Tibial nerve (tissue), 4 donors: ENCODE data around the gene ARL8A. TPM values are rescaled to one million over a fixed set of nuclear protein-coding genes. Genes with fewer than 3 reads are reported as not detected.

Experiments
- DNase-seq, 2 donors: peaks; one replicate each; pipeline ENCODE4 v3.0.0-alpha.2; 2019; ENCODE audit warnings: low spot score in 2 of 2
- H3K27ac ChIP-seq, 4 donors: fragments of 200-600 bp; sonication (generic) in 3 of 4; one replicate each; pipeline ENCODE4 v1.5.1; 2017 to 2019; ENCODE audit warnings: mild to moderate bottlenecking in 1 of 4
- H3K27me3 ChIP-seq, 2 donors: fragments of 200-600 bp; sonication (generic) in 1 of 2; one replicate each; pipeline versions ENCODE4 v1.5.1 to v1.6.0; 2017 to 2019
- H3K36me3 ChIP-seq, 3 donors: fragments of 200-600 bp; sonication (generic); one replicate each; pipeline ENCODE4 v1.5.1; 2018 to 2019
- H3K4me1 ChIP-seq, 4 donors: fragments of 200-600 bp; sonication (generic) in 3 of 4; one replicate each; pipeline ENCODE4 v1.5.1; 2017 to 2019
- H3K4me3 ChIP-seq, 4 donors: fragments of 200-600 bp; sonication (generic) in 3 of 4; one replicate each; pipeline ENCODE4 v1.5.1; 2017 to 2019; ENCODE audit warnings: mild to moderate bottlenecking in 1 of 4, moderate library complexity in 1 of 4
- H3K9me3 ChIP-seq, 4 donors: fragments of 200-600 bp; sonication (generic) in 3 of 4; one replicate each; pipeline ENCODE4 v1.5.1; 2017 to 2019
- EP300 ChIP-seq, 2 donors: sonication (generic); formaldehyde crosslinking; IDR thresholded peaks; one replicate each; pipeline ENCODE4 v1.6.1; 2017; ENCODE audit warnings: antibody characterized with exemption in 2 of 2, mild to moderate bottlenecking in 1 of 2
- POLR2A ChIP-seq, 2 donors: fragments of 450-650 bp; IDR thresholded peaks; one replicate each; pipeline ENCODE4 v1.6.1; 2017; ENCODE audit warnings: antibody characterized with exemption in 2 of 2, mild to moderate bottlenecking in 2 of 2, moderate library complexity in 2 of 2
- WGBS, 2 donors: methylation state at CpG; one replicate each; pipeline ENCODE4 v1.1.5; 2018; 5-methylcytosine and 5-hydroxymethylcytosine counted together
- total RNA-seq, 4 donors: library from RNA; depleted of rRNA; stranded (reverse); fragments of >200 nt; gene quantifications; one replicate each; pipeline ENCODE4 v1.1.0, GENCODE V29; 2016
- TF ChIP-seq, protein P1 (sequence below), 5 experiments: fragments of 200-600 bp in 3 of 5; fragments of 450-650 bp in 2 of 5; sonication (generic) in 3 of 5; IDR thresholded peaks; one replicate each; pipeline ENCODE4 v1.5.1; 2016 to 2019; ENCODE audit warnings: antibody characterized with exemption in 5 of 5, mild to moderate bottlenecking in 3 of 5, moderate library complexity in 2 of 5

ARL8A gene
- total RNA-seq, 4 donors from 2014 or later: 35.0 to 64.5 (median 49.3) TPM

DNA sequence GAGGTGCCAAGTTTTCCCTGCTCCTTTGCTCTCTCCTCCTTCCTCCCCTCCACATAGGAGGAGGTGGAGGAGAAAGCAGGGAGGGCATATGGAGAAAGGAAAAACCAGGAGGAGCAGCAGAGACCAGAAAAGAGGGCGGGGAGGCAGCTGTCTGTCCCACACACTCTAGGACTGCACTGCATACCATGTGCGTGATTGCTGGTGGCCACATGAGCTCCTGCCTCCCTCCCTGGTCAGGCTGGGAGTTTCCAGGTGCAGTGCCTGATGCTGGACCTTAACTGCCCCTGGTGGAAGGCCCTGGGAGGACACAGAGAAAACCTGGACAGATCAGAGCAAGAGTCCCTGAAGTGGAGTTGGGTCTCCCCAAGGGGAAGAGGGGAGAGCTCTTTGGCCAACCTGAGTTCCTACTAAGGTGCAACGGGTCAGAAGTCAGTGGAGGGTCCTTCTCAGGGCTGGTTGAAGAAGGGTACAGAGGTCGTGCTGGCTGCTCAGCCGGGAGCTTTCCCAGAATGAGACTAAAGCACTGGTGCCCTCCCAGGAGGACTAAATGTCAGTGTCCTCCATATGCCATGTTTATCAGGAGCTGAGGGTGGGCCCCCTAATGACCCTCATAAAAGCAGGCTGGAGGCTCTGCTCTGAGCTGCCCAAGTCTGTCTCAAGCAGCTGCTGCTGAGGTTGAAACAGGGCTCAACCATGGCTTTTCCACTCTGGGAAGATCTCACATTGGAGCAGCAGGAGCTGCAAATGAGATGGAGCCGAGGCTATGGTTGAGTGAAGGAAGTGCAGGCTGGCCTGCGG, 45.6 kb upstream of the ARL8A start:
- H3K27ac ChIP-seq: no peak overlapping the region
- H3K27me3 ChIP-seq: peaks cover 0 to 25% of the 10 kb centered on the region in 2 donors
- no peaks in the 10 kb centered on the region for H3K36me3 ChIP-seq
- 70 to 82% methylated on average over 7 of the region's 7 CpGs for WGBS, 2 donors
- TF ChIP-seq EP300 (IDR thresholded peaks at IDR 0.05) (no peak), POLR2A (IDR thresholded peaks at IDR 0.05) (no peak)
- TF ChIP-seq, protein P1, sequence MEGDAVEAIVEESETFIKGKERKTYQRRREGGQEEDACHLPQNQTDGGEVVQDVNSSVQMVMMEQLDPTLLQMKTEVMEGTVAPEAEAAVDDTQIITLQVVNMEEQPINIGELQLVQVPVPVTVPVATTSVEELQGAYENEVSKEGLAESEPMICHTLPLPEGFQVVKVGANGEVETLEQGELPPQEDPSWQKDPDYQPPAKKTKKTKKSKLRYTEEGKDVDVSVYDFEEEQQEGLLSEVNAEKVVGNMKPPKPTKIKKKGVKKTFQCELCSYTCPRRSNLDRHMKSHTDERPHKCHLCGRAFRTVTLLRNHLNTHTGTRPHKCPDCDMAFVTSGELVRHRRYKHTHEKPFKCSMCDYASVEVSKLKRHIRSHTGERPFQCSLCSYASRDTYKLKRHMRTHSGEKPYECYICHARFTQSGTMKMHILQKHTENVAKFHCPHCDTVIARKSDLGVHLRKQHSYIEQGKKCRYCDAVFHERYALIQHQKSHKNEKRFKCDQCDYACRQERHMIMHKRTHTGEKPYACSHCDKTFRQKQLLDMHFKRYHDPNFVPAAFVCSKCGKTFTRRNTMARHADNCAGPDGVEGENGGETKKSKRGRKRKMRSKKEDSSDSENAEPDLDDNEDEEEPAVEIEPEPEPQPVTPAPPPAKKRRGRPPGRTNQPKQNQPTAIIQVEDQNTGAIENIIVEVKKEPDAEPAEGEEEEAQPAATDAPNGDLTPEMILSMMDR (IDR thresholded peaks at IDR 0.05): no peak
- no peaks in the 10 kb centered on the region for H3K9me3 ChIP-seq
- peaks cover 0 to 23% (median under 1%) of the 10 kb centered on the region in 4 donors for H3K4me1 ChIP-seq
- DNase-seq: no peak
- H3K4me3 ChIP-seq: no peak overlapping the region

DNA sequence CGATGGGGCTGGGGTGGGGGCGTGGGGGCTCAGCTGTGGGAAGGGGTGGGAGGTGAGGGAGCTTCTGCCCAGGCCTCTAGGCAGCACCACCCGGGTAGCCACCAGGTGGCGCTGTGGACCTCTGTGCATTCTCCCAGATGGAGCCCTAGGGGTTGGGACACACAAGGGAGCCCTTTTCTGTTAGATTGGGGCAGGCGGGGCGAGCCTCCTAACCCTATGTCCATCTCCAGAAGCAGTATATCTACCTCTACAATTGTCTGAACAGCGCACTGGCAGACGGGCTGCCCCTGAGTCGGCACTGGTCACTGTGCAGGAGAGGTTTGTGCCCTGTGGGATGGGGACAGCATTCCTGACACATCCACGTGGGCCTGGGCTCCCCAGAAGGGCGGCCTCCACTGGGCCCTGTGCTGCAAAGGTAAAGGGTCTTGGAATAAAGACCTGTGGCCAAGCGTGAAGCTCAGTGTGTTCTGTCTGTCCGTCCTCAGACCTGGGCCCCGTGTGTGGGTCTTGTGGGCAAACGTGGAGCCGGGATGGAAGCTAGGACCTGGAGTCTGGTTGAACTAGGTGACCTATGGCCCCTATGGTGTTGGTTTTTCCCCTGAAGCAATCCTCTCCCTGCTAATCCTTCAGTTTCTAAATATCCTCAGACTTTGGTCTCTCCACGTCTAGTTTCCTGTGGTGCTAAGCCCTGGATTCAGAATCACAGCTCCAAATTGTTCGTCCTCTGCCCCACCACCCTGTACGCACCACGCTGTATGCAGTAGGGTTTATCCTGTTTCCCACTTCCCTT, 44.7 kb upstream of the ARL8A start:
- 49 to 57% methylated on average over 19 to 20 of the region's 20 CpGs for WGBS, 2 donors
- Histone ChIP-seq H3K36me3 (no peaks in the 10 kb centered on the region), H3K9me3 (no peaks in the 10 kb centered on the region), H3K27me3 (peaks cover 0 to 16% of the 10 kb centered on the region in 2 donors), H3K4me1 (peaks cover 0 to 32% (median 4%) of the 10 kb centered on the region in 4 donors), H3K4me3 (no peak overlapping the region), H3K27ac (no peak overlapping the region)
- peak; percentile 31 to 64 for DNase-seq
- TF ChIP-seq, protein P1 (IDR thresholded peaks at IDR 0.05): peak; percentile 61 to 94 (median 86)
- TF ChIP-seq POLR2A (IDR thresholded peaks at IDR 0.05): no peak
- TF ChIP-seq EP300 (IDR thresholded peaks at IDR 0.05): no peak

DNA sequence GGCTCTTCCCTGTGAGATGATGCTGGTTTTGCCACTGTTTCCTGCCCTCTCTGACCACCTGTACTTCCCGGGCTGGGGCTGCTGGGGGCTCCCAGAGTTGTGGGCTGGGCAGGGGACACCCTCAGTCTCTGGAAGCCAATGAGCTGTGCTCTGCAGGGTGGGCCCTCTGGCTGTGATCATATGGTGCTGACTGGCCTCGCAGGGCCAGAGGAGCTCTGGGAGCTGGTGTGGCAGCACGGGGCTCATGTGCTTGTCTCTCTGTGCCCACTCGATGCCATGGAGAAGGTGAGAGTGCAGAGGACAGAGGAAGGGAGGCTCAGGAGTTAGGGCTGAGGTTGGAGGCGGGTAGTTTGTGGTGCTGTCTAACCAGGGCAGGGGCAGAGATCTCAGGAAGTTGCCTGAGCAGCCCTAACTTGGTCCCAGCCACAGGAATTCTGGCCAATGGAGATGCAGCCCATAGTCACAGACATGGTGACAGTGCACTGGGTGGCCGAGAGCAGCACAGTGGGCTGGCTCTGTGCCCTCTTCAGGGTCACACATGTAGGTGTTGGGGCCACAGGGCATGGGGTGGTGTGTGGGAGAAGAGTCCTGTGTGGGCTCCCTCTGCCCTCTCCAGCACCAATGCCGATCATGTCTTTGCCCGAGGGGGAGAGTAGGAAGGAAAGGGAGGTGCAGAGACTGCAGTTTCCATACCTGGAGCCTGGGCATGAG, 43.3 kb upstream of the ARL8A start:
- peaks cover 0 to 19% (median 4%) of the 10 kb centered on the region in 4 donors for H3K4me1 ChIP-seq
- no peak for DNase-seq
- no peak for TF ChIP-seq POLR2A (IDR thresholded peaks at IDR 0.05)
- TF ChIP-seq, protein P1 (IDR thresholded peaks at IDR 0.05): no peak
- TF ChIP-seq EP300 (IDR thresholded peaks at IDR 0.05): no peak
- H3K36me3 ChIP-seq: no peaks in the 10 kb centered on the region
- WGBS, 2 donors: 64 to 70% methylated on average over 7 to 8 of the region's 8 CpGs
- H3K4me3 ChIP-seq: no peak overlapping the region
- peaks cover 0 to 5% of the 10 kb centered on the region in 2 donors for H3K27me3 ChIP-seq
- no peaks in the 10 kb centered on the region for H3K9me3 ChIP-seq
- no peak overlapping the region for H3K27ac ChIP-seq

DNA sequence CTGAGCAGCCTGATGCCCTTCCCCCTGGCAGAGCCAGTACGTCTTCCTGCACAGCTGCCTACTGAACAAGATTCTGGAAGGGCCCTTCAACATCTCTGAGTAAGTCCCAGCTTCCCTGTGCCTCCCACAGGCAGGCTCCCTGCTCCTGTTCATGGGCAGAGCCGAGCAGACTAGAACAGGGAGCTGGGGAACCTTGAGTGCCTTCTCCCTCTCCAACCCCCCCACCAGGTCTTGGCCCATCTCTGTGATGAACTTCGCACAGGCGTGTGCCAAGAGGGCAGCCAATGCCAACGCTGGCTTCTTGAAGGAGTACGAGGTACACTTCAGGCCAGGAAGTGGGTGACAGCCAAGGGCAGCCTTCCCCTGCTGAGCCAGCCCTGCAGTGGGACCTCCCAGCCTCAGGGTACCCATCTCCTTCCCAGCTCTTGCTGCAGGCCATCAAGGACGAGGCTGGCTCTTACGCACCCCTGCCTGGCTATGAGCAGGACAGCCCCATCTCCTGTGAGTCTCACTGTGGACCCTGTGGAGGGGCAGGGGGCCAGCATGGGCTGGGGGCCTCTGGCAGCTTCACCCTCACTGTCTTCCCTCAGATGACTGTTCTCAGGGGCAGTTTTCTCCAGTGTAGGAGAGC, 42.6 kb upstream of the ARL8A start:
- 64 to 73% methylated on average over 6 to 8 of the region's 8 CpGs for WGBS, 2 donors
- no peak for DNase-seq
- TF ChIP-seq POLR2A (IDR thresholded peaks at IDR 0.05): no peak
- TF ChIP-seq EP300 (IDR thresholded peaks at IDR 0.05): no peak
- TF ChIP-seq, protein P1 (IDR thresholded peaks at IDR 0.05): no peak
- Histone ChIP-seq H3K27ac (no peak overlapping the region), H3K27me3 (no peaks in the 10 kb centered on the region), H3K4me3 (no peak overlapping the region), H3K36me3 (no peaks in the 10 kb centered on the region), H3K4me1 (peaks cover 0 to 15% (median 4%) of the 10 kb centered on the region in 4 donors), H3K9me3 (no peaks in the 10 kb centered on the region)
